Gastroesophageal sphincter (tissue), 4 donors: ENCODE measurements around the gene AQP7. TPM values are rescaled to one million over a fixed set of nuclear protein-coding genes. Genes with fewer than 3 reads are reported as not detected.
A peak's percentile ranks its signal among the peaks of the same experiment; 100 is the strongest.
"Not testable (repeated sequence)": the region's sequence is repeated elsewhere in the genome, so short reads cannot be mapped to it uniquely, and the experiment has no call there.

ENCODE experiments used
- ATAC-seq: fragments of 150-250 bp; one replicate; pipeline ENCODE4 v1.9.1; 2016; ENCODE audit warnings: mild to moderate bottlenecking, moderate library complexity
- H3K27ac ChIP-seq, 4 donors: fragments of 200-600 bp; sonication (generic) in 3 of 4; 1 replicate in 3 of 4; 2 replicates in 1 of 4; pipeline ENCODE4 v1.5.1; 2016 to 2019
- H3K27me3 ChIP-seq: fragments of 200-600 bp; sonication (generic); one replicate; pipeline ENCODE4 v1.5.1; 2019
- H3K36me3 ChIP-seq, 2 donors: fragments of 200-600 bp; sonication (generic); one replicate each; pipeline ENCODE4 v1.5.1; 2019; ENCODE audit warnings: control low read depth in 1 of 2
- H3K4me1 ChIP-seq, 3 donors: fragments of 200-600 bp; sonication (generic); 1 replicate in 2 of 3; 2 replicates in 1 of 3; pipeline ENCODE4 v1.5.1; 2016 to 2019; ENCODE audit warnings: control low read depth in 2 of 3
- H3K4me3 ChIP-seq, 2 donors: fragments of 200-600 bp; sonication (generic); one replicate each; pipeline ENCODE4 v1.5.1; 2019; ENCODE audit warnings: mild to moderate bottlenecking in 1 of 2, moderate library complexity in 1 of 2
- H3K9me3 ChIP-seq, 3 donors: fragments of 200-600 bp; sonication (generic); one replicate each; pipeline ENCODE4 v1.5.1; 2017 to 2019; ENCODE audit warnings: control low read depth in 2 of 3
- CTCF ChIP-seq, 4 experiments: fragments of 200-600 bp in 2 of 4; fragments of 450-650 bp in 2 of 4; sonication (generic) in 1 of 4; IDR thresholded peaks; one replicate each; pipeline ENCODE4 v1.5.1; 2017 to 2019; ENCODE audit warnings: antibody characterized with exemption in 4 of 4, mild to moderate bottlenecking in 2 of 4, moderate library complexity in 2 of 4
- EP300 ChIP-seq: sonication (generic); formaldehyde crosslinking; IDR thresholded peaks from one replicate; pipeline ENCODE4 v1.6.1; 2017; ENCODE audit warnings: antibody characterized with exemption, mild to moderate bottlenecking
- POLR2A ChIP-seq, 2 donors: fragments of 450-650 bp; IDR thresholded peaks; one replicate each; pipeline ENCODE4 v1.6.1; 2017; ENCODE audit warnings: antibody characterized with exemption in 2 of 2, mild to moderate bottlenecking in 2 of 2, moderate library complexity in 1 of 2
- POLR2AphosphoS5 ChIP-seq: sonication (generic); formaldehyde crosslinking; IDR thresholded peaks from one replicate; pipeline ENCODE4 v1.6.1; 2017; ENCODE audit warnings: antibody characterized with exemption
- WGBS, 2 donors: methylation state at CpG; one replicate each; pipeline ENCODE4 v1.1.5; 2018; ENCODE audit warnings: low coverage in 1 of 2; 5-methylcytosine and 5-hydroxymethylcytosine counted together
- total RNA-seq, 4 donors: library from RNA; depleted of rRNA; stranded (reverse); fragments of >200 nt; gene quantifications; one replicate each; pipeline ENCODE4 v1.1.0, GENCODE V29; 2016

AQP7 gene
- total RNA-seq: 1 to 10 TPM; 1.2 to 2.0 (median 1.6) TPM

DNA sequence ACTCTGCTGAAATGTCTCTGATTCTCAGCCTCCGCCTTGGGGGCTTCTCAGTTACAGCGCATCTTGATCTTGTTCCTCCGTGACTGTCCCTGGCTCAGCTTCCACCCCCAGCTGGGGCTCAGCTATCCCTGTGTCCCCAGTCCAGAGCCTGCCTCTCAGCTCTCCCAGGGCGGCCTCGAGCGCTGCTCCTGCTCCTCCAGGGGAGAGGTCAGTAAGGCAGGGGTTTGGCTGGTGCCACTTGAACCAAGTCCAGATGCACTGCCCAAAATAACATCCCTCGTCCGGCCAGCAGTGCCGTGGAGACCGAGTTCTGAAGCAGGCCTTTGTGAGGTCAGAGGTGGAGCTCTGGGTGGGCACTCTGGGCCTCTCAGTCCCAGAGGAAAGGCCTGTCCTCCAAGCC lies at the start of gene AQP7:
AQP7 (minus strand) TSS at position 198 of the 400 bp plus-strand sequence. CDS start 1,306 bp downstream, outside the sequence.
- peaks cover 0 to 21% (median 3%) of the 10 kb centered on the region in 3 donors for H3K4me1 ChIP-seq
- 50% methylated on average over 3 of the region's 10 CpGs; no CpG with 5 or more reads in 1 of the 2 donors for WGBS, 2 donors
- H3K27ac ChIP-seq: peak within 1 kb of the TSS in 3 of 4 donors; percentile 19 to 54 (median 53)
- H3K27me3 ChIP-seq, ATAC-seq, H3K9me3 ChIP-seq, H3K36me3 ChIP-seq: not testable (repeated sequence)
- peak within 1 kb of the TSS in 1 of 2 donors; percentile 18 for H3K4me3 ChIP-seq

DNA sequence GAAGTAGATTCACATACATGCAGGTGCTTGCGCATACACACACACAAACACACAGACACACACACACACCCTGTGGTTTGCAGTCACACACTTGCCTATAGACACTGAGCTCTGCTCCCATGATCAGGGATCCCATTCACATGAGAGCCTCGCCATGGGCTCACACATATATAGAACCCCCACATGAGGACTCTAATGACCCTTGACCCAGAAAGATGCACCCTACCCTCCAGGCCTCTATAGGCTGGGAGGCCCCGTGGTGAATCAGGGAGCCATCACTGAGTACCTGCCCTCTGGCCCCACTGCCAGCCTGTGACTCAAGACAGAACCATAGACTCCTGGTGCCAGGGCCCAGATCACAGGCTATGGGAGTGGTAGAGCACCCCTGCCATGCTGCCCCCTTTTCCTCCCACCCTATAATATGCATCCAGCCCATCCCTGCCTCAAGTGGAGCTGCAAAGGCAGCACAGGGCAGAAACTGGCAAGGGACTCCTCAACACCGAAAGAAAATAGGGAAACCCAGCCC lies 48.3 kb upstream of the AQP7 start:
- H3K9me3 ChIP-seq: no peaks in the 10 kb centered on the region
- H3K36me3 ChIP-seq: no peaks in the 10 kb centered on the region
- TF ChIP-seq POLR2AphosphoS5 (no peak), EP300 (no peak), POLR2A (IDR thresholded peaks at IDR 0.05) (no peak), CTCF (IDR thresholded peaks at IDR 0.05) (no peak)
- no peaks in the 10 kb centered on the region for H3K27me3 ChIP-seq
- no peak overlapping the region for H3K4me3 ChIP-seq
- no peak for ATAC-seq
- WGBS, 2 donors: 90 to 100% methylated on average over 1 to 2 of the region's 4 CpGs
- H3K27ac ChIP-seq: no peak overlapping the region
- peaks cover 0 to 26% (median 3%) of the 10 kb centered on the region in 3 donors for H3K4me1 ChIP-seq

GRCh38 chr9:33449715-33450114 lies 47.3 kb upstream of the AQP7 start:
- peaks cover 0 to 30% (median 3%) of the 10 kb centered on the region in 3 donors for H3K4me1 ChIP-seq
- no peak overlapping the region for H3K4me3 ChIP-seq
- no peaks in the 10 kb centered on the region for H3K36me3 ChIP-seq
- TF ChIP-seq EP300: no peak
- no peak for TF ChIP-seq CTCF (IDR thresholded peaks at IDR 0.05)
- no peak for TF ChIP-seq POLR2A (IDR thresholded peaks at IDR 0.05)
- TF ChIP-seq POLR2AphosphoS5: no peak
- ATAC-seq: no peak
- H3K27me3 ChIP-seq: no peaks in the 10 kb centered on the region
- 86 to 100% methylated on average over 2 of the region's 5 CpGs for WGBS, 2 donors
- H3K9me3 ChIP-seq: no peaks in the 10 kb centered on the region
- no peak overlapping the region for H3K27ac ChIP-seq

DNA sequence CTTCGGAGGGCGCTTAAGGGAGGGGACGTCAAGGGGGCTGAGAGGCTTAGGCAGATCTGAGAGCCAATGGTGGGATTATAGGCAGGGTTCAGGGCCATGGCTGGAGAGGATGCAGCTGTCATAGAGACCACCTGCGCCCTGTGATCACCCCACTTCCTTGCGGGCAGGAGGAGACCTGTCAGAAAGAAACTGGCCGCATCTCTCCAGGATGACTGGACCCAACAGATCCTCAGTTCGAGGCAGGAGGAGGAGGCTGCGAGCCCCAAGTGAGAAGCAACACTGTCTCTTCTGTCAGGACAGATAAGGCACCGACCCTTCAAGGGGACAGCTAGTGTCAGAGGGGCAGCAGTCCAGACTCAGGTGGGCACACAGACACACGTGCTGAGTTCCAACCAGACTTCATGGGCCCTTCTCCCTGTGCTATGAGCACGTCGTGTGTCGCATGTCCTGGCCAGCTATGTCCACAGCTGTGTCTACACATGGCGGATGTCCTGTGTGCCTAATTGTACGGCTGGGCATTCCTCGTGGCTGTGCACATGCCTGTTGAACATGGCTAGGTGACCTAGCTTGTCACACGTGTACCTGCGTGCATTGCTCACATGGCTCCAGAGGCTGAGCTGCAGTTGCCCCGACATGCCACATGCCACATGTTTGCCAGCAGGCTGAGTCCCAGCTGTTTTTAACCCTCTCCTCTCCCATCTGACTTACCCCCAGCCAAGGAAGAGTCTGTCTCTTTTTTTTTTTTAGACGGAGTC lies 45.6 kb upstream of the AQP7 start:
- ATAC-seq: no peak
- 39 to 54% methylated on average over 3 to 8 of the region's 20 CpGs for WGBS, 2 donors
- TF ChIP-seq POLR2AphosphoS5 (no peak), POLR2A (IDR thresholded peaks at IDR 0.05) (no peak), EP300 (no peak), CTCF (IDR thresholded peaks at IDR 0.05) (no peak)
- Histone ChIP-seq H3K27ac (peak overlapping the region in 2 of 4 donors; percentile 3 to 62), H3K4me1 (peaks cover 0 to 30% (median 3%) of the 10 kb centered on the region in 3 donors), H3K27me3 (no peaks in the 10 kb centered on the region), H3K4me3 (peak overlapping the region; percentile 35 to 50), H3K9me3 (no peaks in the 10 kb centered on the region), H3K36me3 (peaks cover 0 to 3% of the 10 kb centered on the region in 2 donors)

- H3K4me1 ChIP-seq: peaks cover 0 to 30% (median 3%) of the 10 kb centered on the region in 3 donors
- no peaks in the 10 kb centered on the region for H3K27me3 ChIP-seq
- ATAC-seq: peak; percentile 90
- H3K4me3 ChIP-seq: peak within 1 kb of the TSS; percentile 35 to 50
- peak within 1 kb of the TSS in 3 of 4 donors; percentile 3 to 62 (median 10) for H3K27ac ChIP-seq
- TF ChIP-seq POLR2AphosphoS5 (no peak), CTCF (IDR thresholded peaks at IDR 0.05) (peak in 3 of 4 experiments; percentile 10 to 61 (median 20)), EP300 (no peak)
- peaks cover 0 to 11% of the 10 kb centered on the region in 2 donors for H3K36me3 ChIP-seq
- no peaks in the 10 kb centered on the region for H3K9me3 ChIP-seq
- 7 to 34% methylated on average over 2 to 5 of the region's 50 CpGs for WGBS, 2 donors
Measured at GRCh38 chr9:33446946-33447798, 44.8 kb upstream of the AQP7 start, which contains the start of gene AQP3. AQP3 (minus strand) TSS chr9:33447593; CDS start chr9:33447530, 63 bp downstream.
